AG04450 (cell line): ENCODE measurements around the gene TM7SF3. TPM values are rescaled to one million over a fixed set of nuclear protein-coding genes. Genes with fewer than 3 reads are reported as not detected.

Experiments used
- CTCF ChIA-PET: fragments of 300-600, 350-600 bp; formaldehyde crosslinking; extraction: SDS; loops from one replicate; lab custom pipeline; 2022; ENCODE audit warnings: antibody characterized with exemption, inconsistent platforms; lab: Charles Lee
- POLR2A ChIA-PET: fragments of 350-600 bp; formaldehyde crosslinking; extraction: SDS; loops from one replicate; lab custom pipeline; 2021; ENCODE audit warnings: antibody characterized with exemption, inconsistent platforms; lab: Yijun Ruan, JAX
- DNase-seq: peaks from one replicate; pipeline ENCODE4 v3.0.0-alpha.2; 2011; ENCODE audit warnings: low read depth, low spot score
- H3K27ac ChIP-seq: one replicate; pipeline ENCODE4 v1.5.1; 2012; ENCODE audit warnings: low read depth, low read length, control low read depth
- H3K27me3 ChIP-seq: one replicate; pipeline ENCODE4 v1.6.0; 2012; ENCODE audit warnings: low read length; ENCODE audit not compliant: control insufficient read depth, insufficient read depth
- H3K4me3 ChIP-seq: 2 replicates; pipeline ENCODE4 v1.5.1; 2011; ENCODE audit warnings: mild to moderate bottlenecking, low read depth, low read length, control low read depth
- H3K9me3 ChIP-seq: 2 replicates; pipeline ENCODE4 v1.5.1; 2012; ENCODE audit warnings: low read length; ENCODE audit not compliant: control insufficient read depth, insufficient read depth
- CTCF ChIP-seq: IDR thresholded peaks from 2 replicates; pipeline ENCODE4 v1.5.1; 2011; ENCODE audit warnings: low read depth, low read length, control low read depth, inconsistent platforms
- polyA plus RNA-seq: library from polyadenylated mRNA; depleted of rRNA; stranded (reverse); fragments of >200 nt; gene quantifications from 2 replicates; pipeline ENCODE4 v1.2.3, GENCODE V29; 2011

The TM7SF3 gene
- polyA plus RNA-seq, 1 experiment = 116 TPM

- Histone ChIP-seq H3K9me3 (peaks cover 4% of the 10 kb centered on the region), H3K4me3 (no peak overlapping the region), H3K27ac (no peak overlapping the region), H3K27me3 (no peaks in the 10 kb centered on the region)
- no peak for DNase-seq
- ChIA-PET CTCF (no interaction called here), POLR2A (no interaction called here)
- no peak for TF ChIP-seq CTCF
These were observed 73.5 kb downstream of the TM7SF3 start for GRCh38 chr12:26940516-26941214.

GRCh38 chr12:26939953-26940352, 74.2 kb downstream of the TM7SF3 start:
- CTCF ChIA-PET = no interaction called here
- no peaks in the 10 kb centered on the region for H3K27me3 ChIP-seq
- no peak for DNase-seq
- no peak overlapping the region for H3K27ac ChIP-seq
- POLR2A ChIA-PET = interaction anchor here (0.7 kb wide), 1 partner anchor 701 kb away, joined by 3 read pairs; no protein-coding TSS in a partner anchor
- H3K9me3 ChIP-seq = no peaks in the 10 kb centered on the region; the same call in 1 of the 2 replicates
- TF ChIP-seq CTCF = no peak
- peak overlapping the region; percentile 94 for H3K4me3 ChIP-seq

GRCh38 chr12:26939192-26939832, 74.9 kb downstream of the TM7SF3 start:
- POLR2A ChIA-PET = interaction anchor here (0.7 to 1.0 kb wide), 2 partner anchors 82 to 702 kb away, joined by 3 read pairs; no protein-coding TSS in a partner anchor
- CTCF ChIA-PET = interaction anchor here (1.0 kb wide), 1 partner anchor 77 kb away, joined by 3 read pairs; no protein-coding TSS in a partner anchor
- Histone ChIP-seq H3K4me3 (peak overlapping the region; percentile 94), H3K27ac (peak overlapping the region; percentile 92), H3K27me3 (no peaks in the 10 kb centered on the region), H3K9me3 (no peaks in the 10 kb centered on the region; the same call in 1 of the 2 replicates)
- TF ChIP-seq CTCF = no peak
- DNase-seq = no peak

- CTCF ChIA-PET = interaction anchor here (1.0 kb wide), 1 partner anchor 77 kb away, joined by 3 read pairs; no protein-coding TSS in a partner anchor
- no peak for DNase-seq
- H3K4me3 ChIP-seq = peak overlapping the region; percentile 94
- no peaks in the 10 kb centered on the region; the same call in 1 of the 2 replicates for H3K9me3 ChIP-seq
- no peak for TF ChIP-seq CTCF
- H3K27ac ChIP-seq = peak overlapping the region; percentile 92
- H3K27me3 ChIP-seq = no peaks in the 10 kb centered on the region
- POLR2A ChIA-PET = interaction anchor here (1.0 kb wide), 1 partner anchor 82 kb away, joined by 3 read pairs; no protein-coding TSS in a partner anchor
These were observed 75.5 kb downstream of the TM7SF3 start for GRCh38 chr12:26938701-26939062.
